ENCODE measurements around the gene DSTYK.
"Not testable (repeated sequence)": the region's sequence is repeated elsewhere in the genome, so short reads cannot be mapped to it uniquely, and the experiment has no call there.

The DSTYK gene

DNA sequence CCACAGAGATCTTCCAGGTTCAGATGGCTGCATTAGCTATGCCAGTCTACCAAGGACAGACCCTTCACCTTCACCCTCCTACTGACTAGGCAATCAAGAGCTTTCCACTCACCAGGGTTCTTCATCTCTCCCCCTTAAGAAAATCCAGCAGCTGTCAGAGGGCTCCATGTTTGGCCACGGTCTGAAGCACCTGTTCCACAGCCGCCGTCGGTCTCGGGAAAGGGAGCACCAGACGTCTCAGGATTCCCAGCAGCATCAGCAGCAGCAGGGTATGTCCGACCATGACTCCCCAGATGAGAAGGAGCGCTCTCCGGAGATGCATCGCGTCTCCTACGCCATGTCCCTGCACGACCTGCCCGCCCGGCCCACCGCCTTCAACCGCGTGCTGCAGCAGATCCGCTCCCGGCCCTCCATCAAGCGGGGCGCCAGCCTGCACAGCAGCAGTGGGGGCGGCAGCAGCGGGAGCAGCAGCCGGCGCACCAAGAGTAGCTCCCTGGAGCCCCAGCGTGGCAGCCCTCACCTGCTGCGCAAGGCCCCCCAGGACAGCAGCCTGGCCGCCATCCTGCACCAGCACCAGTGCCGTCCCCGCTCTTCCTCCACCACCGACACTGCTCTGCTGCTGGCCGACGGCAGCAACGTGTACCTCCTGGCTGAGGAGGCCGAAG lies 30.0 kb upstream of the DSTYK start:
- no peak for DNase-seq

DNA sequence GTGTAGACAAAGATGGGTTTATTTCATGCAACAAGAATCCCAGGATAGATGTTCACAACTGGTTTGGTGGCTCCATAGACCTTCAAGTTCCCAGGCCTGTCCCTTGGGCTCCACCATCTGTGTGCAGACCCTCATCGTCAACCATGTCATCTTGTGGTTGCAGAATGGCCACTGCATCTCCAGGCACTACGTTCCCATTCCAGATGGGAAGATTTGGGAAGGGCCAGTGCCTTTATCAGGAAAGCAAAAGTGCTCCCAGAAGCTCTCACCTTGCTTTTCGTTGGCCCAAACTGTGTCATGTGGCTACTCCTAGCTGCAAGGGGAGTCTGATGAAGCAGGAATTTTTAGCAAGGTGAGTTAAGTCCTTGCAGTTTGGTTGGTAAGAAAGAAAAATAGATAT lies 29.1 kb upstream of the DSTYK start:
- no peak for DNase-seq

DNA sequence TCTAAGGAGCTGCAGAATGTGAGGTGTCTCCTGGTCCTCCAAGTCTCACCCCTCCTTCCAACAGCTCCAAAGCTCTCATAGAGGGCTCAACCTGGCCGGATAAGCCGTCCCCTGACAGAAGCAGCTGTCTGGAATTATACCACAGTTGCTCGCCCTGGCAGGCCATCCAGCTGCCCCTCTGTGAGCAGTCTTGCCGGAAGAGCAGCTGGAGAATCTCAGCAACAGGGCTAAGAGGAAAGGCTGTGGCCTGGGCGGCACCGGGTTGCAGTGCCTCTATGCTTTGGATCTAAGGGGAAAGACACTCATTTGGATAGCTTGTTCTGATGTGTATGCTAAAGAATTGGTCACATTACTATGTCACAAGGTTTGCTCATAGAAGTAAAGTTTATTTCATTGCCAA lies 28.6 kb upstream of the DSTYK start:
- DNase-seq, result no peak

DNA sequence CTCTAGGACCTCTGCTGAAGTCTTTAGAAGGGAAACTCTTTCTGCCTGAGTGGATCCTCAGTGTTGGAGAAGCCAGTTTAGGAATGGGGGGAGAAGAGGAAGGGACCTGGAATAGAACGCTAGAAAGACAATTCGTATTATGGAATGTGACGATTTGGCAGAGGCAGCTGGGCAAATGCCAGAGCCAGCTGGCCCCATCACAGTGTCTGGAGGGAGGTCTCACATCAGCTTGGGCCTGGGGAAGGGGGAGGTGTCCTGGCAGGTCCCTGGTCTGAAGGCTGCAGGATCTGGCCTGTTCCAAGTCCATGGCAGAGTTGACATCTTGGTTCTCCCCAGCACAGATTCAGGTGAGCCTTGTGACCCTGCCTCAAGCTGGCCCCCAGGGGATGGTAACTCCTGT lies 27.6 kb upstream of the DSTYK start:
- no peak for DNase-seq

- DNase-seq, result no peak
Measured at GRCh38 chr1:205237526-205238484, 26.3 kb upstream of the DSTYK start.

DNA sequence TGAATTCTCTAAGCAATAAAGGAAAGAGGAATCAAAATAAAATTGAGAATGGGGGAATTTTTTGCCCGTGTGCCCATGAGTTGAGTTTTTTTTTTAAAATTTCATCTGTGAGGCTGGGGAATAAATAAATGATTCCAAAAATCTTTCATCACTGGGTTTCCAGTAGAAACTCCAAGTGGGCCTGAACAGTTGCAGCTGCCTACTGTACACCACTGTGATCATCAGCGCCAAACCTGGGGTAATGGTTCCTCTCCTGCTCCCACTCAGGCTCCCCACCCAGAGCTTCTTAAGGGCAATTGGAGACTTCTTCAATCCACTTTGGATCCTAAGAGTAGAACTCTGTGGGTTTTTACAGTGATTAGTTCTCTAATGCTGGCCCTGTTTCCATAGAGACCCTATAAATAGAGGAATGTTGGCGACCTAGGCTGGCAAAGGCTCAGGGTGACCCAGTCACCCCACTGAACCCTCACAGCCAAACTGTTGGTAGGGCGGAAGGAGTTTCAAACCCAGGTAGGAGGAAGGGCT lies 25.5 kb upstream of the DSTYK start:
- DNase-seq, result no peak

GRCh38 chr1:205236526-205236925 lies 25.0 kb upstream of the DSTYK start:
- no peak for DNase-seq

GRCh38 chr1:205235951-205236350 lies 24.4 kb upstream of the DSTYK start:
- DNase-seq, result no peak

GRCh38 chr1:205233986-205234385 lies 22.5 kb upstream of the DSTYK start:
- not testable (repeated sequence) for DNase-seq

DNA sequence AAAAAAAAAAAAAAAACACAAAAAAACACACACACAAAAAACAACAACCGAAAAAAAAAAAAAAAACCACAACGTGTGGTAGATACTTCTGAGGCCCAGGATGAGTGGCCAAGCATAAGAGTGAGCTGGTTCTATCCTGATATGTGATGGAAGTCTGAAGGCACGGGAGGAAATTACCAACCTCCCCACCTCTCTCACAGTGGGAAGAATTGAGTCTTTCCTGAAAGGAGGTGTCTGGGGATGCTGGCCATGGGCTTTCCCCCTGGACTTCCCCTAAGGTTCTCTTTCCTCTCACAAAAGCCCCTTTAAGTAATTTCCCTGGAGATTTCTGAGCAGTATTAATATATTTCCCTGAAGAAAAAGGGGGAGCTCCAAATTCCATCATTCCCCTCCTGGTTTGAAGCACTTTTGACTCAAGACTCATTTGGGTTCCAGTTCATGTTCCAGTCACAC lies 21.5 kb upstream of the DSTYK start:
- DNase-seq, result no peak

- DNase-seq, result no peak
Measured at GRCh38 chr1:205232127-205232820, 20.8 kb upstream of the DSTYK start.

GRCh38 chr1:205230982-205231381 lies 19.5 kb upstream of the DSTYK start:
- DNase-seq, result no peak

DNA sequence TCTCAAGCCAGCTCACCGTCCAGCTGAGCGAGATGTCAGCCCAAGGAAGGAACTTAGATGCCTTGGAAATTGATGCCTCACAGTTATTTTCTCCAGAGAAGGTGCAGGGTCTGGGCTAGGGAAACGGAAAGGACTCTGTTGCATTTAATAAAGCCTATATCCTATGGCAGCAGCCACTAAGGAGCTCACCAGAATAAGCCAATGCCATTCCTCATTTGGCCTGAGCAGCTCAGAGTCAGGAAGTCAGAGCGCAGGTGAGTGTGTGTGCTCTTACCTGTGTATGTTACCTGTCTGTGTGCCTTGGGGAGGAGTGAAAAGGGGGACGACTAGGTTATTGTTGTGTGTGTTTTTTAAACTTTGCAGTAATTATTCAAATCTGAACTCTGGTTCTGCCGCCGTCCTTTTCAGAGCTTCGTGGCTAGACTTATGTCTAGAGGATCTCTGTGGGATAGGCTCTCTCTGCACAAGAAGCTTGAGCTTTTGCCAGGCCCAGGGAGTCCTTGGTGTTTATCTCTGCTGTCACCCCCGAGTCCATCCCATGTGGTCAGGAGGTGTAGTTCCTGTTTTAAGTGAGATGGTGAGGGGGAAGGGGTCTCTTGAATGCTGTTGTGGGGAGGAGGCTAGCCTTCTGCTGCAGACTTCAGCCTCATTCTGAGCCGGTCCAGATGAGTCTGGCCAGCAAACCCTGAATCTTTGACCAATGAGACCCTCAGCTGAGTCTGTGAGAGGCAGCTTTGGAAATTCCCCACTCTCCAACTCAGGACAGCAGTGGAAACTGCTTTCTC lies 18.6 kb upstream of the DSTYK start:
- no peak for DNase-seq

DNA sequence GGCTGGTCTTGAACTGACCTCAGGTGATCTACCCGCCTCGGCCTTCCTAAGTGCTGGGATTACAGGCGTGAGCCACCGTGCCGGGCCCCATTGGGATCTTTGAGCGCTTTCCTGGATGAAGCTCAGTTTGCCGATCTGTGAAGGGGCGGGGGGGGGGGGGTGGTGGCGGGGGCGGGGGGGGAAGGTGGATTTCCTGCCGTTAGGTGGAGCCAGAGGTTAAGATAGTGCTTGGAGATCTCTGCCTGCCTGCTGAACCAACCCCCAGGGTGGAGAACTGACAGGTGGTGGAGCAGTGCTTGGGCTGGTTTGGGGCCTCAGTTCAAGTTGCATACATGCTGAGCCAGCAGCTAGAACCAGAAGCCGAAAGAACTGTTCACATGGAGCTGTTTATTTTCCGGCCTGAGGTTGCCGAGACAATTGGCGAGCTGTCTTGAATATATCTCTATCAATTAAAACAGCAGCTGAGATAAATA lies 17.9 kb upstream of the DSTYK start:
- peak; percentile 80 for DNase-seq

DNA sequence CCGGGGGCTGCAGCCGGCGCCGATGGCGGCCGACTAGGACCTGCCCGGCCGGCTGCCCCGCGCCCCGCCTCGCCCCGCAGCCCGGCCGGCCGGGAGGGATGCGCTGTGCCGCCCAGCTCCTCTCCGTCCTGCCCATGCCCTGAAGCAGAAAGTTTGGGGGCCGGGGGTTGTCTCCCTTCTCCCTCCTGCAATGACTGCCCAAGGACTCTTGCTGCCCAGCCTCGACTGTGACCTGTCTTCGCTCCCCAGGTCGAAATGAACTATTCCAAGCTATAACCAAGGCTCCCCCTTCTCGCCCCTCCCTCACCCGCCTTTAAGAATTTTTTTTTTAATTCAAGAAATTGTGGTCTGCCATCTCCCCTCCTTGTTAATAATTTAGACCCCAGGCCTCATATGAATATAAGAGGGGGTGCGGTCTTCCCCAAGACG lies 16.6 kb upstream of the DSTYK start:
- DNase-seq, result peak; percentile 17

GRCh38 chr1:205227584-205228013 lies 16.1 kb upstream of the DSTYK start, which contains the start of gene TMCC2:
Gene TMCC2 (plus strand): TSS chr1:205227946. CDS start chr1:205228565, 619 bp downstream.
- DNase-seq, result peak; percentile 86

- no peak for DNase-seq
Measured at GRCh38 chr1:205226868-205227583, 15.5 kb upstream of the DSTYK start.

- DNase-seq, result no peak
Measured at GRCh38 chr1:205225901-205226765, 14.6 kb upstream of the DSTYK start.

DNA sequence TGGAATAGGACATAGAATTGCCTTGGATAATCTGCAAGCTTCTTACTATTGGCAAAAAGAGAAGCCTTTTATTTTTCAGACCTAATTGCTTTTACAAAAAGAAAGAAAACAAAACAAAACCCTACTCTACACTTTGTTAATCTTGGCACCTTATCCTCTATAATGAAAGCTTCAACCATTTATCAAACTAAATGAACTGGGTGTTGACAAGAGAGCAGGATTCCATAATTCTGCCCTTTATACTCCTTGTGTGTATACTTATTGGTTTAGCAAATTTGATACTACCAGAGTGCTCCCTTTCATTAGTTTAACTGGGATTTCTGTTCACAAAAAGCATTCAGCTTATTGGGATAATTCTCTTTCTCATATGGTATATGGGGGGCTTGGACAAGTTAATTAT lies 13.2 kb upstream of the DSTYK start:
- no peak for DNase-seq

DNA sequence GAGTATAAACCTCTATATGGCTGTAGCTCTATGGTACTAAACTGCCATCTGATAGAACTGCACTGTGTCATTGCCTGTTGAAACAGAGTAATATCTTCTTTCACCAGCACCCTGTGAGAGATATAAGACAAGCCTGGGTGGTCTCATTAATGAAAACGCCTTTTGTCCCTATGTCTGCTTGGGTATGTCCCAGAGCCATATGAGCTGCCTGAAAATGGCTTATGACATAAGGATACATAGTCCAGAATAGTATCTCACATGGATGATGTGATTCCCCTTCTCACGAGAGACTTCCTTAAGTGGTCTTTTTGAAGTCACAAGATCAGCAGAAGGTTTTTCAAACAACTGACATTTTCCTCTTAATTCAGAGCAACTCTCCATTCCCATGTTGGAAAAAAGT lies 8.9 kb upstream of the DSTYK start:
- no peak for DNase-seq
